A549 (cell line): ENCODE results near the gene TBX15. TPM values are rescaled to one million over a fixed set of nuclear protein-coding genes. Genes with fewer than 3 reads are reported as not detected.
"Not testable (repeated sequence)": the region's sequence is repeated elsewhere in the genome, so short reads cannot be mapped to it uniquely, and the experiment has no call there.

Experiments used
- ATAC-seq, 2 experiments: fragments of 200-7000 bp in 1 of 2; fragments of >200 bp in 1 of 2; cut with Nextera tagmentation in 1 of 2; cut with Tn5 transposase in 1 of 2; 3 replicates each; pipeline versions ENCODE4 v1.8.0 to v1.9.1; 2018 to 2020; ENCODE audit warnings: mild to moderate bottlenecking in 1 of 2, moderate library complexity in 1 of 2
- CTCF ChIA-PET: fragments of 300-600 bp; sonication (Branson Sonifier 250); formaldehyde crosslinking; extraction: SDS; loops from one replicate; lab custom pipeline; 2021; ENCODE audit warnings: antibody characterized with exemption, inconsistent platforms; lab: Yijun Ruan, JAX
- POLR2A ChIA-PET: fragments of 350-600 bp; formaldehyde crosslinking; extraction: SDS; loops from one replicate; lab custom pipeline; 2021; ENCODE audit warnings: antibody characterized with exemption, inconsistent platforms; lab: Yijun Ruan, JAX
- DNase-seq, 2 experiments: peaks; one replicate each; pipeline versions ENCODE4 v3.0.0 to v3.0.0-alpha.2; 2011 to 2016; ENCODE audit warnings: low read depth in 1 of 2, low spot score in 1 of 2
- FAIRE-seq: peaks from 2 replicates; lab custom pipeline; 2011; peaks lifted over from hg19 to GRCh38; lab: Jason Lieb, UNC
- H3K27ac ChIP-seq, 2 experiments: fragments of >200 bp; sonication (Bioruptor Twin); formaldehyde crosslinking; 3 replicates each; pipeline ENCODE4 v1.5.1; 2016 to 2017
- H3K4me1 ChIP-seq: fragments of >200 bp; sonication (Bioruptor Twin); formaldehyde crosslinking; 3 replicates; pipeline ENCODE4 v1.6.1; 2016
- H3K4me2 ChIP-seq: fragments of >200 bp; sonication (Bioruptor Twin); formaldehyde crosslinking; 3 replicates; pipeline ENCODE4 v1.6.1; 2016
- H3K4me3 ChIP-seq: fragments of >200 bp; sonication (Bioruptor Twin); formaldehyde crosslinking; 3 replicates; pipeline ENCODE4 v1.5.1; 2016
- H3K9me3 ChIP-seq: fragments of >200 bp; sonication (Bioruptor Twin); formaldehyde crosslinking; 3 replicates; pipeline ENCODE4 v1.6.1; 2016
- BHLHE40 ChIP-seq: IDR thresholded peaks from 2 replicates; pipeline ENCODE4 v1.6.1; 2012; ENCODE audit warnings: low read depth, low read length, inconsistent platforms
- CHD4 ChIP-seq: fragments of 200-600 bp; sonication (generic); IDR thresholded peaks from 2 replicates; pipeline ENCODE4 v1.6.1; 2016; ENCODE audit warnings: antibody characterized with exemption, mild to moderate bottlenecking, borderline replicate concordance
- CTCF ChIP-seq: fragments of >200 bp; sonication (Bioruptor Twin); formaldehyde crosslinking; IDR thresholded peaks from 3 replicates; pipeline ENCODE4 v1.5.1; 2016
- HES2 ChIP-seq: fragments of >200 bp; sonication (Bioruptor Twin); formaldehyde crosslinking; IDR thresholded peaks from 2 replicates; pipeline ENCODE4 v1.6.1; 2016
- HOXB13 ChIP-seq: fragments of 250-450 bp; sonication (Bioruptor Pico); IDR thresholded peaks from 2 replicates; pipeline ENCODE4 v1.5.0; 2020; ENCODE audit warnings: low read depth, mild to moderate bottlenecking, moderate library complexity
- MAZ ChIP-seq: fragments of 150-350 bp; IDR thresholded peaks from 2 replicates; pipeline ENCODE4 v1.6.1; 2014; ENCODE audit warnings: antibody characterized with exemption, low read depth, low read length, borderline replicate concordance
- NPAS2 ChIP-seq: fragments of 250-450 bp; sonication (Bioruptor Pico); IDR thresholded peaks from 2 replicates; pipeline ENCODE4 v1.8.0; 2022; ENCODE audit warnings: mild to moderate bottlenecking, moderate library complexity, borderline replicate concordance
- NR3C1 ChIP-seq: fragments of >200 bp; sonication (Bioruptor Twin); formaldehyde crosslinking; IDR thresholded peaks from 3 replicates; pipeline ENCODE4 v1.6.1; 2017
- POLR2A ChIP-seq: IDR thresholded peaks from 2 replicates; pipeline ENCODE4 v1.6.1; 2012; ENCODE audit warnings: mild to moderate bottlenecking, low read length
- POLR2AphosphoS2 ChIP-seq: conservative IDR thresholded peaks from 2 replicates; pipeline ENCODE4 v1.6.1; 2012; ENCODE audit warnings: low read length, improper control_type of control experiment, inconsistent platforms
- RFX5 ChIP-seq: fragments of 450-650 bp; IDR thresholded peaks from 2 replicates; pipeline ENCODE4 v1.7.1; 2014; ENCODE audit warnings: antibody characterized with exemption, mild to moderate bottlenecking, moderate library complexity
- RNF2 ChIP-seq: fragments of 200-600 bp; sonication (generic); IDR thresholded peaks from 2 replicates; pipeline ENCODE4 v1.6.1; 2016; ENCODE audit warnings: low read depth, mild to moderate bottlenecking, antibody characterized with exemption, moderate library complexity, borderline replicate concordance
- TFCP2L1 ChIP-seq: fragments of 250-450 bp; sonication (Bioruptor Pico); IDR thresholded peaks from 2 replicates; pipeline ENCODE4 v1.5.0; 2021; ENCODE audit warnings: mild to moderate bottlenecking
- USF2 ChIP-seq: fragments of 450-650 bp; IDR thresholded peaks from 2 replicates; pipeline ENCODE4 v1.6.1; 2014; ENCODE audit warnings: antibody characterized with exemption
- WGBS: methylation state at CpG from one replicate; pipeline ENCODE4 v1.1.6; 2017; ENCODE audit errors: missing lambda C conversion rate; 5-methylcytosine and 5-hydroxymethylcytosine counted together
- polyA plus RNA-seq, 4 experiments: library from polyadenylated mRNA; depleted of rRNA in 3 of 4; stranded (reverse); fragments of >200 nt; fragmentation: RNase III in 1 of 4; extraction: RNeasy Plus Mini Kit Qiagen cat#74134 plus additional on column Dnase treatment in 1 of 4; gene quantifications; 2 replicates in 3 of 4; 3 replicates in 1 of 4; pipeline ENCODE4 v1.2.3, GENCODE V29; 2011 to 2017
- TF ChIP-seq, protein P1 (sequence below): fragments of 250-450 bp; sonication (Bioruptor Pico); IDR thresholded peaks from 2 replicates; pipeline ENCODE4 v1.5.0; 2020; ENCODE audit warnings: low read depth, mild to moderate bottlenecking, moderate library complexity
- TF ChIP-seq, protein P2 (sequence below): fragments of 250-450 bp; sonication (Bioruptor Pico); IDR thresholded peaks from 2 replicates; pipeline ENCODE4 v1.5.0; 2021; ENCODE audit warnings: mild to moderate bottlenecking, moderate library complexity, borderline replicate concordance
- TF ChIP-seq, protein P3 (sequence below): fragments of >200 bp; sonication (Bioruptor Twin); formaldehyde crosslinking; IDR thresholded peaks from 3 replicates; pipeline ENCODE4 v1.6.1; 2016

Gene TBX15
- polyA plus RNA-seq, 2 of the 4 experiments (the other 2 are of a cell fraction), result 0.04 TPM; not detected in 1

GRCh38 chr1:118920124-118920717 lies 67.9 kb downstream of the TBX15 start (continued):
- TF ChIP-seq, protein P1, sequence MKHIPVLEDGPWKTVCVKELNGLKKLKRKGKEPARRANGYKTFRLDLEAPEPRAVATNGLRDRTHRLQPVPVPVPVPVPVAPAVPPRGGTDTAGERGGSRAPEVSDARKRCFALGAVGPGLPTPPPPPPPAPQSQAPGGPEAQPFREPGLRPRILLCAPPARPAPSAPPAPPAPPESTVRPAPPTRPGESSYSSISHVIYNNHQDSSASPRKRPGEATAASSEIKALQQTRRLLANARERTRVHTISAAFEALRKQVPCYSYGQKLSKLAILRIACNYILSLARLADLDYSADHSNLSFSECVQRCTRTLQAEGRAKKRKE (CRISPR knock-in tag), result no peak

- DNase-seq (no peak), ATAC-seq (no peak), FAIRE-seq (no peak)
- WGBS, result 76% methylated on average over 2 of the region's 2 CpGs
- ChIA-PET CTCF (no interaction called here), POLR2A (no interaction called here)
- peaks cover 13% of the 10 kb centered on the region for H3K4me1 ChIP-seq
- H3K27ac ChIP-seq, result no peak overlapping the region
- TF ChIP-seq POLR2AphosphoS2 (no peak), MAZ (no peak), BHLHE40 (no peak), NPAS2 (CRISPR knock-in tag) (no peak)
- H3K4me3 ChIP-seq, result no peak overlapping the region
- H3K4me2 ChIP-seq, result no peak overlapping the region
- no peaks in the 10 kb centered on the region for H3K9me3 ChIP-seq
These were observed 69.2 kb downstream of the TBX15 start for GRCh38 chr1:118918940-118919259.

GRCh38 chr1:118918230-118918939 lies 69.8 kb downstream of the TBX15 start:
- Histone ChIP-seq H3K27ac (no peak overlapping the region), H3K4me2 (no peak overlapping the region), H3K9me3 (no peaks in the 10 kb centered on the region), H3K4me3 (no peak overlapping the region), H3K4me1 (peaks cover 19% of the 10 kb centered on the region)
- CTCF ChIA-PET, result no interaction called here
- FAIRE-seq (no peak), DNase-seq (no peak), ATAC-seq (no peak)
- POLR2A ChIA-PET, result no interaction called here
- WGBS, result 75% methylated on average over 6 of the region's 6 CpGs
- TF ChIP-seq, protein P2, sequence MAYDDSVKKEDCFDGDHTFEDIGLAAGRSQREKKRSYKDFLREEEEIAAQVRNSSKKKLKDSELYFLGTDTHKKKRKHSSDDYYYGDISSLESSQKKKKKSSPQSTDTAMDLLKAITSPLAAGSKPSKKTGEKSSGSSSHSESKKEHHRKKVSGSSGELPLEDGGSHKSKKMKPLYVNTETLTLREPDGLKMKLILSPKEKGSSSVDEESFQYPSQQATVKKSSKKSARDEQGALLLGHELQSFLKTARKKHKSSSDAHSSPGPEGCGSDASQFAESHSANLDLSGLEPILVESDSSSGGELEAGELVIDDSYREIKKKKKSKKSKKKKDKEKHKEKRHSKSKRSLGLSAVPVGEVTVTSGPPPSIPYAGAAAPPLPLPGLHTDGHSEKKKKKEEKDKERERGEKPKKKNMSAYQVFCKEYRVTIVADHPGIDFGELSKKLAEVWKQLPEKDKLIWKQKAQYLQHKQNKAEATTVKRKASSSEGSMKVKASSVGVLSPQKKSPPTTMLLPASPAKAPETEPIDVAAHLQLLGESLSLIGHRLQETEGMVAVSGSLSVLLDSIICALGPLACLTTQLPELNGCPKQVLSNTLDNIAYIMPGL (CRISPR knock-in tag), result no peak
- TF ChIP-seq MAZ (no peak), CTCF (no peak), CHD4 (no peak), RNF2 (no peak), USF2 (no peak), NPAS2 (CRISPR knock-in tag) (no peak), RFX5 (no peak), HOXB13 (CRISPR knock-in tag) (no peak), TFCP2L1 (CRISPR knock-in tag) (no peak), HES2 (no peak), POLR2A (no peak), NR3C1 (no peak)
- TF ChIP-seq, protein P3, sequence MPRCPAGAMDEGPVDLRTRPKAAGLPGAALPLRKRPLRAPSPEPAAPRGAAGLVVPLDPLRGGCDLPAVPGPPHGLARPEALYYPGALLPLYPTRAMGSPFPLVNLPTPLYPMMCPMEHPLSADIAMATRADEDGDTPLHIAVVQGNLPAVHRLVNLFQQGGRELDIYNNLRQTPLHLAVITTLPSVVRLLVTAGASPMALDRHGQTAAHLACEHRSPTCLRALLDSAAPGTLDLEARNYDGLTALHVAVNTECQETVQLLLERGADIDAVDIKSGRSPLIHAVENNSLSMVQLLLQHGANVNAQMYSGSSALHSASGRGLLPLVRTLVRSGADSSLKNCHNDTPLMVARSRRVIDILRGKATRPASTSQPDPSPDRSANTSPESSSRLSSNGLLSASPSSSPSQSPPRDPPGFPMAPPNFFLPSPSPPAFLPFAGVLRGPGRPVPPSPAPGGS, result no peak

- H3K4me3 ChIP-seq, CTCF ChIA-PET, ATAC-seq, FAIRE-seq, POLR2A ChIA-PET, H3K4me2 ChIP-seq, H3K9me3 ChIP-seq, H3K27ac ChIP-seq, DNase-seq: not testable (repeated sequence)
- WGBS, result 78% methylated on average over 4 of the region's 4 CpGs
- peaks cover 19% of the 10 kb centered on the region for H3K4me1 ChIP-seq
These were observed 71.8 kb downstream of the TBX15 start for GRCh38 chr1:118916346-118916745.
